Heart right ventricle (tissue), 16 donors: ENCODE data around the gene PPIH. TPM values are rescaled to one million over a fixed set of nuclear protein-coding genes. Genes with fewer than 3 reads are reported as not detected.
A peak's percentile ranks its signal among the peaks of the same experiment; 100 is the strongest.
"Not testable (repeated sequence)": the region's sequence is repeated elsewhere in the genome, so short reads cannot be mapped to it uniquely, and the experiment has no call there.

Experiments used
- ATAC-seq, 8 donors: fragments of 200-7000 bp; cut with Tn5 transposase; one replicate each; pipeline ENCODE4 v1.9.1; 2020; ENCODE audit warnings: mild to moderate bottlenecking in 8 of 8, moderate library complexity in 8 of 8, moderate number of reproducible peaks in 1 of 8
- DNase-seq, 2 donors: peaks; one replicate each; pipeline ENCODE4 v3.0.0-alpha.2; 2020
- H3K27ac ChIP-seq, 10 donors: fragments of 200-600 bp; sonication (generic) in 2 of 10; one replicate each; pipeline versions ENCODE4 v1.5.0 to v1.8.0; 2020 to 2022; ENCODE audit warnings: mild to moderate bottlenecking in 3 of 10
- H3K27me3 ChIP-seq, 7 donors: fragments of 200-600 bp; one replicate each; pipeline ENCODE4 v1.8.0; 2021 to 2022; ENCODE audit warnings: mild to moderate bottlenecking in 2 of 7
- H3K36me3 ChIP-seq, 9 donors: fragments of 200-600 bp; sonication (generic) in 1 of 9; one replicate each; pipeline versions ENCODE4 v1.5.0 to v1.8.0; 2020 to 2022; ENCODE audit warnings: mild to moderate bottlenecking in 2 of 9
- H3K4me1 ChIP-seq, 9 donors: fragments of 200-600 bp; sonication (generic) in 1 of 9; one replicate each; pipeline versions ENCODE4 v1.5.0 to v1.8.0; 2020 to 2022; ENCODE audit warnings: mild to moderate bottlenecking in 4 of 9
- H3K4me3 ChIP-seq, 10 donors: fragments of 200-600 bp; sonication (generic) in 2 of 10; one replicate each; pipeline versions ENCODE4 v1.5.0 to v1.8.0; 2020 to 2022; ENCODE audit warnings: mild to moderate bottlenecking in 7 of 10, moderate library complexity in 2 of 10
- H3K9me3 ChIP-seq, 11 donors: fragments of 200-600 bp in 10 of 11; sonication (generic) in 2 of 11; one replicate each; pipeline versions ENCODE4 v1.5.0 to v1.8.0; 2013 to 2022; ENCODE audit warnings: mild to moderate bottlenecking in 2 of 11, control low read depth in 1 of 11, moderate library complexity in 1 of 11
- CTCF ChIP-seq, 9 donors: fragments of 200-600 bp; sonication (generic) in 2 of 9; IDR thresholded peaks; one replicate each; pipeline versions ENCODE4 v1.5.0 to v1.8.0; 2021 to 2022; ENCODE audit warnings: antibody characterized with exemption in 9 of 9, mild to moderate bottlenecking in 5 of 9, moderate library complexity in 1 of 9
- WGBS, 2 donors: extraction: QIAGEN DNeasy Blood & Tissue Kit; methylation state at CpG; one replicate each; pipeline ENCODE4 v1.1.7; 2013; ENCODE audit warnings: inconsistent platforms in 1 of 2; 5-methylcytosine and 5-hydroxymethylcytosine counted together
- intact Hi-C, 10 donors: fragments of 100-400 bp; cut with DNase I; formaldehyde crosslinking; loops; one replicate each; pipeline versions ENCODE4 v1.11.1 to v1.14.2; 2022
- long read RNA-seq, 3 donors: library from polyadenylated mRNA; unstranded; transcript quantifications; one replicate each; pipeline ENCODE4 v2.0.0, GENCODE V29; 2020 to 2021
- polyA plus RNA-seq, 2 donors: library from polyadenylated mRNA; stranded (reverse); fragments of 200-250 nt; gene quantifications; one replicate each; pipeline ENCODE4 v1.2.3, GENCODE V29; 2013
- total RNA-seq, 10 donors: library from RNA; stranded (reverse); fragmentation: NEBNext Ultra II Directional in 3 of 10; extraction: Animal tissue kit (Norgen Biotek cat#: 25700) in 3 of 10; gene quantifications; one replicate each; pipeline versions ENCODE4 v1.2.1 to v1.2.4, GENCODE V29; 2021 to 2023
- donor health status: Arrhythmogenic right ventricular cardiomyopathy.
- donor health status: ischemic (EF 13 %, LVEDD 7.1; RV severe dilation, severe dysfunction).
- donor health status: healthy with polysubstance abuse.
- donor health status: DM: no; HTN: yes; CAD: no.
- donor health status: DM: no; HTN: no; CAD: no.
- donor health status: ischemic (EF 25% LVEDD 6.9; RV normal size, moderate dysfunction).
- donor health status: ischemic (EF 25% LVEDD 5.7; RV mildly dilated, moderate dysfunction).
- donor health status: healthy.
- donor health status: DM: yes; HTN: yes; CAD: no.
- donor health status: Ischemic cardiomyopathy.
- donor health status: ischemic (EF 35%, LVEDD 5.7; RV mildly dilated, moderate dysfunction).
- donor health status: nonischemic (EF 11% LVEDD 7.7; RV severe dilation, severe dysfunction).
- donor health status: DM: yes; HTN: yes; CAD: no.
- donor health status: PGD.
- donor health status: ischemic (EF 29% LVEDD 5.4; RV normal size, mild dysfunction).
- donor health status: nonischemic (EF 23%, LVEDD 6.1; RV moderate dilation, normal function).

The PPIH gene
- total RNA-seq: 10 to 100 TPM; 15.2 to 23.0 (median 18.3) TPM
- polyA plus RNA-seq: 10 to 100 TPM; 26.6 to 38.6 TPM
- long read RNA-seq, donor 1, transcript PPIH-201 (10 exons, 752 nt): major isoform, 6 of 11 reads
- long read RNA-seq, donor 1, partial matches to known transcripts: 4 of 11 reads
- long read RNA-seq, donor 1, other reads (novel, unspliced or antisense): 1 of 11 reads
- long read RNA-seq, donor 2, partial matches to known transcripts: 9 of 10 reads
- long read RNA-seq, donor 2, other reads (novel, unspliced or antisense): 1 of 10 reads
- long read RNA-seq, donor 3, partial matches to known transcripts: 1 of 3 reads
- long read RNA-seq, donor 3, other reads (novel, unspliced or antisense): 1 of 3 reads

- DNase-seq (peak; percentile 95), ATAC-seq (peak; percentile 100)
- H3K9me3 ChIP-seq: no peaks in the 10 kb centered on the region
- H3K4me3 ChIP-seq: peak within 1 kb of the TSS; percentile 54 to 99 (median 82)
- TF ChIP-seq CTCF (IDR thresholded peaks at IDR 0.05): peak in 8 of 9 donors; percentile 9 to 50 (median 35)
- peaks cover 0 to 41% (median 7%) of the 10 kb centered on the region in 9 donors for H3K36me3 ChIP-seq
- no peaks in the 10 kb centered on the region for H3K27me3 ChIP-seq
- intact Hi-C loops: loop anchor here in 2 of 10 donors (5.0 to 10.0 kb wide), 3 partner anchors 99 to 323 kb away; partner anchors contain the start of genes CCDC30 (in 1 of the 2) and FOXJ3 (in 1 of the 2)
- H3K4me1 ChIP-seq: peaks cover 0 to 24% (median 13%) of the 10 kb centered on the region in 9 donors
- H3K27ac ChIP-seq: peak within 1 kb of the TSS in 9 of 10 donors; percentile 65 to 90 (median 85)
- 0% methylated on average over 53 of the region's 53 CpGs for WGBS, 2 donors
These were observed at the start of gene PPIH for GRCh38 chr1:42657981-42658876. Gene PPIH (plus strand): TSS chr1:42658423. CDS start chr1:42658447, 24 bp downstream.

- no peaks in the 10 kb centered on the region for H3K9me3 ChIP-seq
- ATAC-seq: no peak
- no peak overlapping the region for H3K4me3 ChIP-seq
- H3K4me1 ChIP-seq: no peaks in the 10 kb centered on the region
- DNase-seq: no peak
- WGBS, 2 donors: 75 to 91% methylated on average over 4 of the region's 4 CpGs
- intact Hi-C loops: no loop called here
- H3K36me3 ChIP-seq: no peaks in the 10 kb centered on the region
- no peaks in the 10 kb centered on the region for H3K27me3 ChIP-seq
- H3K27ac ChIP-seq: no peak overlapping the region
- TF ChIP-seq CTCF (IDR thresholded peaks at IDR 0.05): no peak
These were observed 44.5 kb upstream of the PPIH start for GRCh38 chr1:42613803-42614131.

GRCh38 chr1:42618866-42619265 lies 39.4 kb upstream of the PPIH start:
- Histone ChIP-seq H3K4me1 (no peaks in the 10 kb centered on the region), H3K4me3 (no peak overlapping the region), H3K36me3 (no peaks in the 10 kb centered on the region), H3K27ac (no peak overlapping the region), H3K9me3 (no peaks in the 10 kb centered on the region), H3K27me3 (no peaks in the 10 kb centered on the region)
- TF ChIP-seq CTCF (IDR thresholded peaks at IDR 0.05): no peak
- DNase-seq (no peak), ATAC-seq (no peak)
- WGBS, 2 donors: 78 to 83% methylated on average over 2 of the region's 2 CpGs
- intact Hi-C loops: no loop called here

GRCh38 chr1:42620307-42620706 lies 37.9 kb upstream of the PPIH start:
- no peaks in the 10 kb centered on the region for H3K27me3 ChIP-seq
- H3K9me3 ChIP-seq: peaks cover 0 to 4% (median 0%) of the 10 kb centered on the region in 11 donors
- DNase-seq: no peak
- H3K4me1 ChIP-seq: no peaks in the 10 kb centered on the region
- no peak for TF ChIP-seq CTCF (IDR thresholded peaks at IDR 0.05)
- no peak overlapping the region for H3K27ac ChIP-seq
- no peak overlapping the region for H3K4me3 ChIP-seq
- WGBS, 2 donors: 42 to 49% methylated on average over 2 of the region's 2 CpGs
- no peak for ATAC-seq
- H3K36me3 ChIP-seq: no peaks in the 10 kb centered on the region
- intact Hi-C loops: no loop called here

GRCh38 chr1:42621180-42621579 lies 37.0 kb upstream of the PPIH start:
- H3K9me3 ChIP-seq, H3K4me3 ChIP-seq, H3K27me3 ChIP-seq, H3K27ac ChIP-seq, intact Hi-C loops, DNase-seq, ATAC-seq, H3K36me3 ChIP-seq, H3K4me1 ChIP-seq: not testable (repeated sequence)
- WGBS, 2 donors: 97 to 98% methylated on average over 4 of the region's 4 CpGs

GRCh38 chr1:42627205-42627604 lies 31.0 kb upstream of the PPIH start:
- H3K4me3 ChIP-seq, H3K27me3 ChIP-seq, DNase-seq, ATAC-seq, intact Hi-C loops, H3K36me3 ChIP-seq, H3K27ac ChIP-seq, H3K4me1 ChIP-seq, H3K9me3 ChIP-seq: not testable (repeated sequence)
- WGBS, 2 donors: 86 to 92% methylated on average over 3 of the region's 3 CpGs
